Erythroblast (primary cell): ENCODE measurements around the gene FUZ.

Experiments used
- GATA1 ChIP-seq: IDR thresholded peaks from 2 replicates; pipeline ENCODE4 v1.6.1; 2011; ENCODE audit warnings: low read depth, mild to moderate bottlenecking, control low read depth, low read length, moderate library complexity
- POLR2A ChIP-seq: IDR thresholded peaks from 2 replicates; pipeline ENCODE4 v1.6.1; 2011; ENCODE audit warnings: mild to moderate bottlenecking, low read length

GRCh38 chr19:49860336-49861102 is 47.4 kb upstream of the FUZ start:
- no peak for TF ChIP-seq POLR2A
- TF ChIP-seq GATA1, result no peak
